ENCODE measurements around the gene GALK1.
"Not testable (repeated sequence)": the region's sequence is repeated elsewhere in the genome, so short reads cannot be mapped to it uniquely, and the experiment has no call there.

GALK1 gene

GRCh38 chr17:75763613-75764416, 1.2 kb downstream of the GALK1 start:
- no peak for DNase-seq (ENCODE audit: low read depth)

DNA sequence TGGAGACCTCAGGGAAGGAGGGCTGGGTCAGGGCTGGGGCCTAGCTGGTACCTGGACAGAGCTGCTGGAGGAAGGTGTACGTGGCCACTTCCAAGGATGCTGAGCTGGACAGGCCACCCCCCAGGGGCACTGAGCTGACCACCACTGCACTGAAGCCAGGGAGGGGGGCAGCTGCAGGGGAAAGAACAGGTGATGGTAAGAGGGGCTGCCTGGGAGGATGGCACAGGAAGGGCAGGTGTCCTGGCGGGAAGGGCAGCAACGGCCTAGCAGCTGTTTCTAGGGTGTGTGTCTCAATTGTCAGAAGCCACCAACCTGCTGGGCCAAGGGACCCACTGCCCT, 1.8 kb downstream of the GALK1 start:
- no peak for DNase-seq (ENCODE audit: low read depth)

DNA sequence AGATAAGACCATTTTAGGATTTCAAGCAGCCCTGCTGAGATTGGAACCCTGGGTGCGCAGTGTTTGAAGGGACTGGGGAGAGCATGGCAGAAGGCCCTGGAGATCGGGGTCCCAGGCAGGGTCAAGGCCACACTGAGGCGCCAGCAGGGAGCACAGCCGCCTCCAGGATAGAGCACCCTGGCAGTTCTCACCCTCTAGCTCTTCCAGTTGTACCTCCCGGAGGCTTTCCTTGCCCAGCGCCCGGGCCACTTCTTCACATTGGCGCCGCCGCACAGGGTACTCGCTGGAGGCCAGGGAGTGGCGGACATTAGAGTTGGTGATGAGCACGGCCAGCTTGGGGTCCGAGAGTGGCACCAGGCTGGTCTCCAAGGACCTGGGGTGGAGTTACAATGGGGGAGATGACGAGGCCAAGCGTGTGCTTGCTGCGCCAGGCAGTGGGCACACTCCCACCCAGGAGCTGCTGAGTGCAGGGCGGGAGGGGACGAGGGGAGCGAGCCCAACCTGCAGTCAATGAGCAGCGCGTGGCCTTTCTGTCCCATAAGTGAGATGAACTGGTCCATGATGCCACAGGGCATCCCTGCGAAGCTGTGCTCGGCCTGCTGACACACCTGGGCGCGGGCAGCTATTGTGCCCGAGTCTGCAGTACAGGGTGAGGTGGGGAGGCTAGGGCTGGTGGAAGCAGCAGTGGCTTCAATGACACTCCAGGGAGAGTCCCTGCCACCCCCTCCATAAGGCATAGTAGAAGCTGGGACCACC, 2.3 kb downstream of the GALK1 start:
- DNase-seq (ENCODE audit: low read depth), result no peak

GRCh38 chr17:75759978-75760640, 4.9 kb downstream of the GALK1 start:
- DNase-seq (ENCODE audit: low read depth), result not testable (repeated sequence)

GRCh38 chr17:75759457-75759856, 5.5 kb downstream of the GALK1 start:
- no peak for DNase-seq (ENCODE audit: low read depth)

GRCh38 chr17:75758131-75758905, 6.7 kb downstream of the GALK1 start:
- DNase-seq (ENCODE audit: low read depth), result no peak

DNA sequence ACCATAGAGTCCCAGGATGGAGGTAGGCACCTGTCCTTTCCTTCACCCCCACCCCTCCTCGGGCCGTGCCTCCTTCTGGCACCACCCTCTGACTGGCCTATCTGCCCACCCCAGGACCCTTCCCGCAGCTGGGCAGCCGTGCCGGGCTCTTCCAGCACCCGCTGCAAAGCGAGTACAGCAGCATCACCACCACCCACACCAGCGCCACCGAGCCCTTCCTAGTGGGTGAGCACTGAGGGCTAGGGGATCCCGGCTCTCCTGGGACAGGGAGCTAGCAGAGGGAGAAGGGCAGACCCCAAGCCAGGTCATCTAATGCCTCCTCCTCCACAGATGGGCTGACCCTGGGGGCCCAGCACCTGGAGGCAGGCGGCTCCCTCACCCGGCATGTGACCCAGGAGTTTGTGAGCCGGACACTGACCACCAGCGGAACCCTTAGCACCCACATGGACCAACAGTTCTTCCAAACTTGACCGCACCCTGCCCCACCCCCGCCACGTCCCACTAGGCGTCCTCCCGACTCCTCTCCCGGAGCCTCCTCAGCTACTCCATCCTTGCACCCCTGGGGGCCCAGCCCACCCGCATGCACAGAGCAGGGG, 7.8 kb downstream of the GALK1 start:
- no peak for DNase-seq (ENCODE audit: low read depth)

GRCh38 chr17:75756451-75757085, 8.4 kb downstream of the GALK1 start:
- no peak for DNase-seq (ENCODE audit: low read depth)

GRCh38 chr17:75755990-75756389, 9.0 kb downstream of the GALK1 start:
- no peak for DNase-seq (ENCODE audit: low read depth)

DNA sequence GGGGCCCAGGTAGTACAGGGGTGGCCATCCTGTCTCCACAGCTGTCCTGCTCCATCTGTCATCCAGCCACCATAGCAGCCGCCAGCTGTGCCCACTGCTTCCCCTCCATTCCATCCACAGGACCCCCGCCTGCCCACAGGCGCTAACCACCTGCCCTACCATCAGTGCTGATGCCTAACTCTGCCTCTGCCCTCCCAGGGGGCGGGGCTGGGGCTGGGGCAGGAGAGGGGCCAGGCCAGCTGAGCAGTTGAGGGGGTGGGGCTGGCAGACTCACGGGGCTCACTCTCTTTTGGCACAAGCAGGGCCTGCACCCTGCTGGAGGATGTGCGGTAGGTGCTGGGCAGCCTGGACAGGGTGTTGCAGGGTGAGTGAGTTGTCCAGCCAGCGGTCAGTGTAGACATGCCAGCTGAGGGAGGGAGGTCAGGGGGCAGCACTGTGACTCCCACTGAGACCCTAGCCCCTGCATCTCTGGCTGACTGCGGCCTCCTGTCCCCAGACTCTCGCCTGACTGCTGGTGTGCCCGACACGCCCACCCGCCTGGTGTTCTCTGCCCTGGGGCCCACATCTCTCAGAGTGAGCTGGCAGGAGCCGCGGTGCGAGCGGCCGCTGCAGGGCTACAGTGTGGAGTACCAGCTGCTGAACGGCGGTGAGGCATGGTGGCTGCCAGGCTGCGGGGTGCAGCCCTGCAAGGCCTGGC, 9.6 kb downstream of the GALK1 start:
- no peak for DNase-seq (ENCODE audit: low read depth)

- no peak for DNase-seq (ENCODE audit: low read depth)
Observed at GRCh38 chr17:75754378-75755204, 10.4 kb downstream of the GALK1 start.

GRCh38 chr17:75753514-75754377, 11.2 kb downstream of the GALK1 start:
- DNase-seq (ENCODE audit: low read depth), result peak; percentile 58

DNA sequence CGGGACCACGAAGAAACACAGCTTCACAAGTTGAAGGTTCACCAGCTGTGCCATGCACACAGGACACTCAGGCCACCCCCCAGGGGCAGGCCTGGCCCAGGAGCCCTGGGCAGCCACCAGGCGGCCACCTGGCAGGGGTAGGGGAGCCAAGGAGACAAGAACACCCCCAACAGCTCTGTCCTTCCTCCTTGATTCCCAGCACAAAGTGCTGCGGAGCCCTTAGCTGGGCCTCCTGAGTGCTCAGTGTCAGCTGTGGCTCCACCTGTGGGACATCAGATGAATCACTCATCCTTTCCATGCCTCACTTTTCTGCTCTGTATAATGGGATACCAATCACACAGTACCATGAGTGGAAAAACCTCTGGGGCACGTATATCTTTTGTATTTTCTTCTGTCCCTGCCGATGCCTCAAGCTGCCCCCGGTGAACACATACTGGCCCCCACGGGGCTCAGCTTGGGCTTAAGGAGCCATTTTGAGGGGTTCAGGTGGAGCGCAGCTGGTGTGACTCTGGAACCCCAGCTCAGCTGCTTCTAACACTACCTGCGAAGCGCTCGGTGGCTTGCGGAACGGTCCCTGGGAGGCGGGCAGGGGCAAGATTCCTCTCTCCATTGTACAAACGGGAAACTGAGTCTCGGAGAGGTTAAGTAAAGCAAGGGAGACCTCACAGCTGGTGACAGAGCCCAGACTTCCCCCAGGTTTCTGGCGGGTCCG, 12.0 kb downstream of the GALK1 start:
- DNase-seq (ENCODE audit: low read depth), result no peak

- DNase-seq (ENCODE audit: low read depth), result no peak
Observed at GRCh38 chr17:75752405-75752709, 12.6 kb downstream of the GALK1 start.

GRCh38 chr17:75751676-75752404, 13.2 kb downstream of the GALK1 start:
- no peak for DNase-seq (ENCODE audit: low read depth)

- no peak for DNase-seq (ENCODE audit: low read depth)
Observed at GRCh38 chr17:75750661-75751423, 14.2 kb downstream of the GALK1 start.

Data from stimulated activated CD4-positive, alpha-beta T cell treated with anti-CD3 and anti-CD28 coated beads, Interleukin-2, amount 100 ng/mL, for 4 hours (primary cell).